Measurements from ENCODE around the gene CFAP410. TPM values are rescaled to one million over a fixed set of nuclear protein-coding genes. Genes with fewer than 3 reads are reported as not detected.

CFAP410 gene
- total and polyA plus RNA-seq, 2 of the 8 experiments (the other 6 are each of a cell fraction or from before 2014, with no cell fraction given), result 10.6 to 12.0 TPM

DNA sequence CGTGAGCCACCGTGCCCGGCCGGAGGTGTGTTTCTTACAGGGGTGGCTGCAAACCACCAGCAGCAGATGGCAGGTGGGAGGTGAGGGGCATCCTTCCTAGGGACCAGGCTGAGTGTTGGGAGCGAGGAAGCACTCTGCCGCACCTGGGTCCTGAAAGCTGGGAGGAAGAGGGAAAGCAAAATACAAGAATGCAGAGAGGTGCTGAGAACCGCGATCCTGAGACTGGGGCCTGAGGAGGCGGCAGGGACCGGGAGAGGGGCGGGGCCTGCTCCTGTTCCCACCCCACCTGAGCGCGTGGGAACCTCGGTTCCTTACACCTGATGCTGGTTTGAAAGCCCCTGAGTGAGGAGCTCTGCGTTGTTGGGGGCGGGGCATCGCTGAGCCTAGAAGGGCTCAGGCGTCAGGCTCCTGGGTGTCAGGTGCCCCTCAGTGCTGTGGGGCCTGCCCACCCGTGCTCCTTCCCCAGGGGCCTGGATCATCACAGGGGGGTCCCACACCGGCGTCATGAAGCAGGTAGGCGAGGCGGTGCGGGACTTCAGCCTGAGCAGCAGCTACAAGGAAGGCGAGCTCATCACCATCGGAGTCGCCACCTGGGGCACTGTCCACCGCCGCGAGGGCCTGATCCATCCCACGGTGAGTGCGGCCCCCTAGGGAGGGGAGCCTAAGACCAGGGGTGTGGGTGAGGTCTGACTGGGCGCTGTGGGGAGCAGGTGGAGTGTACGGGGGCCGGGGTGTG lies 29.7 kb upstream of the CFAP410 start:
- FAIRE-seq (no peak), DNase-seq (ENCODE audit: low read depth in 1 of 2, low spot score in 2 of 2) (peak in 1 of 2 experiments; percentile 72)
- Histone ChIP-seq H3K4me1 (replicated peaks in 1 of 4; ENCODE audit: control insufficient read depth in 3 of 4, insufficient read depth in 4 of 4, low read length in 3 of 4) (peaks cover 0 to 12% (median 7%) of the 10 kb centered on the region in 4 experiments; a peak in 6 of 7 replicates), H3K18ac (ENCODE audit: extremely low read depth, low read length) (no peak overlapping the region; the same call in none of the 2 replicates), H3K36me3 (ENCODE audit: control insufficient read depth in 2 of 4, insufficient read depth in 4 of 4, low read length in 3 of 4) (no peaks in the 10 kb centered on the region), H3K4me3 (ENCODE audit: extremely low read depth in 1 of 4, insufficient read depth in 2 of 4, low read depth in 3 of 4, low read length in 4 of 4) (peak overlapping the region in 1 of 4 experiments; percentile 46; a peak in 2 of 8 replicates), H2AK5ac (ENCODE audit: low read depth, low read length) (no peak overlapping the region), H3K4ac (replicated peaks; ENCODE audit: insufficient read length, low read depth, low read length) (no peak overlapping the region), H3K14ac (ENCODE audit: insufficient read length) (no peak overlapping the region), H4K91ac (replicated peaks; ENCODE audit: insufficient read length, low read length) (no peak overlapping the region), H3K27me3 (replicated peaks in 1 of 4; ENCODE audit: control insufficient read depth in 3 of 4, extremely low read depth in 1 of 4, insufficient read depth in 3 of 4, low read length in 3 of 4) (peaks cover 0 to 20% (median 15%) of the 10 kb centered on the region in 4 experiments; a peak in 6 of 7 replicates), H3K4me2 (ENCODE audit: insufficient read depth in 1 of 2, low read depth in 2 of 2, low read length in 2 of 2) (peak overlapping the region; percentile 38 to 67), H3K9me3 (ENCODE audit: insufficient read depth in 2 of 2, low read depth in 1 of 2, low read length in 1 of 2) (no peaks in the 10 kb centered on the region; a peak in 1 of 4 replicates), H2BK5ac (ENCODE audit: low read depth, low read length) (no peak overlapping the region), H3K79me2 (ENCODE audit: control insufficient read depth in 1 of 2, insufficient read depth in 2 of 2, low read length in 2 of 2) (no peaks in the 10 kb centered on the region), H2BK120ac (replicated peaks; ENCODE audit: low read depth, low read length) (no peak overlapping the region), H2AFZ (ENCODE audit: low read length) (no peak overlapping the region), H2BK20ac (ENCODE audit: low read length) (no peak overlapping the region), H3K27ac (ENCODE audit: low read depth, low read length) (no peak overlapping the region), H4K8ac (ENCODE audit: extremely low read depth, insufficient read depth, low read length) (peak overlapping the region; percentile 57), H2BK12ac (ENCODE audit: low read depth, low read length) (peak overlapping the region; percentile 39; the same call in 1 of the 2 replicates), H3K56ac (replicated peaks; ENCODE audit: insufficient read length, low read depth, low read length) (no peak overlapping the region), H3K23me2 (ENCODE audit: low read depth, low read length) (peaks cover 3% of the 10 kb centered on the region; the same call in 1 of the 2 replicates), H4K5ac (ENCODE audit: insufficient read length, low read depth, low read length) (no peak overlapping the region), H3K9ac (replicated peaks in 1 of 4; ENCODE audit: extremely low read depth in 1 of 4, low read depth in 3 of 4, low read length in 3 of 4) (no peak overlapping the region; a peak in 1 of 7 replicates), H4K20me1 (replicated peaks in 1 of 2; ENCODE audit: control insufficient read depth in 1 of 2, insufficient read depth in 2 of 2, low read length in 2 of 2) (no peaks in the 10 kb centered on the region), H3K23ac (ENCODE audit: insufficient read length) (no peak overlapping the region), H2BK15ac (ENCODE audit: low read length) (no peak overlapping the region), H3K79me1 (ENCODE audit: low read depth, low read length) (no peaks in the 10 kb centered on the region)
- ChIA-PET CTCF (ENCODE audit: partially characterized antibody) (interaction anchor here (0.8 to 2.1 kb wide), 10 partner anchors 8 to 121 kb away, joined by 3 to 15 read pairs (median 4); no protein-coding TSS in a partner anchor), POLR2A (ENCODE audit: partially characterized antibody) (no interaction called here)
- WGBS, 2 experiments (ENCODE audit: extremely low coverage in 1 of 2, insufficient coverage in 1 of 2, insufficient read length in 1 of 2, insufficient replicate concordance in 2 of 2, low coverage in 1 of 2, low lambda C conversion rate in 2 of 2, missing lambda C conversion rate in 1 of 2), result 34% methylated on average over 24 of the region's 35 CpGs; no CpG with 5 or more reads in 1 of the 2 experiments
- TF ChIP-seq ASH2L (IDR thresholded peaks at IDR 0.05; ENCODE audit: low read length), result no peak
- no peak for TF ChIP-seq RBBP5 (IDR thresholded peaks at IDR 0.05; ENCODE audit: borderline replicate concordance, low read depth, low read length)
- TF ChIP-seq, protein P1, sequence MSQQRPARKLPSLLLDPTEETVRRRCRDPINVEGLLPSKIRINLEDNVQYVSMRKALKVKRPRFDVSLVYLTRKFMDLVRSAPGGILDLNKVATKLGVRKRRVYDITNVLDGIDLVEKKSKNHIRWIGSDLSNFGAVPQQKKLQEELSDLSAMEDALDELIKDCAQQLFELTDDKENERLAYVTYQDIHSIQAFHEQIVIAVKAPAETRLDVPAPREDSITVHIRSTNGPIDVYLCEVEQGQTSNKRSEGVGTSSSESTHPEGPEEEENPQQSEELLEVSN (IDR thresholded peaks at IDR 0.05), result peak; percentile 32; the same call in 1 of the 2 replicates
- TF ChIP-seq, protein P2, sequence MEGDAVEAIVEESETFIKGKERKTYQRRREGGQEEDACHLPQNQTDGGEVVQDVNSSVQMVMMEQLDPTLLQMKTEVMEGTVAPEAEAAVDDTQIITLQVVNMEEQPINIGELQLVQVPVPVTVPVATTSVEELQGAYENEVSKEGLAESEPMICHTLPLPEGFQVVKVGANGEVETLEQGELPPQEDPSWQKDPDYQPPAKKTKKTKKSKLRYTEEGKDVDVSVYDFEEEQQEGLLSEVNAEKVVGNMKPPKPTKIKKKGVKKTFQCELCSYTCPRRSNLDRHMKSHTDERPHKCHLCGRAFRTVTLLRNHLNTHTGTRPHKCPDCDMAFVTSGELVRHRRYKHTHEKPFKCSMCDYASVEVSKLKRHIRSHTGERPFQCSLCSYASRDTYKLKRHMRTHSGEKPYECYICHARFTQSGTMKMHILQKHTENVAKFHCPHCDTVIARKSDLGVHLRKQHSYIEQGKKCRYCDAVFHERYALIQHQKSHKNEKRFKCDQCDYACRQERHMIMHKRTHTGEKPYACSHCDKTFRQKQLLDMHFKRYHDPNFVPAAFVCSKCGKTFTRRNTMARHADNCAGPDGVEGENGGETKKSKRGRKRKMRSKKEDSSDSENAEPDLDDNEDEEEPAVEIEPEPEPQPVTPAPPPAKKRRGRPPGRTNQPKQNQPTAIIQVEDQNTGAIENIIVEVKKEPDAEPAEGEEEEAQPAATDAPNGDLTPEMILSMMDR (IDR thresholded peaks at IDR 0.05; ENCODE audit: control extremely low read depth in 1 of 3, insufficient read depth in 1 of 3, low read depth in 1 of 3, low read length in 3 of 3), result peak; percentile 14 to 17 (median 16); a peak in 2 of 4 replicates

All from H1 (cell line).